NCI-H345 treated with DMSO at 0.1 percent for 48 hours (cell line): Measurements from ENCODE around the gene CCDC88A.
"Not testable (repeated sequence)": the region's sequence is repeated elsewhere in the genome, so short reads cannot be mapped to it uniquely, and the experiment has no call there.

Experiments
- DNase-seq: peaks from one replicate; lab custom pipeline; 2025; ENCODE audit not compliant: unreplicated experiment; lab: John Stamatoyannopoulos, UW

CCDC88A gene

GRCh38 chr2:55311444-55311870, 108.2 kb downstream of the CCDC88A start:
- no peak for DNase-seq

GRCh38 chr2:55309446-55309845, 110.2 kb downstream of the CCDC88A start:
- no peak for DNase-seq

GRCh38 chr2:55302241-55302640, 117.4 kb downstream of the CCDC88A start:
- no peak for DNase-seq

GRCh38 chr2:55301277-55301676, 118.4 kb downstream of the CCDC88A start:
- DNase-seq = no peak

GRCh38 chr2:55296393-55296792, 123.3 kb downstream of the CCDC88A start:
- DNase-seq = no peak

GRCh38 chr2:55283083-55283482, 136.6 kb downstream of the CCDC88A start:
- no peak for DNase-seq

GRCh38 chr2:55282110-55282917, 137.3 kb downstream of the CCDC88A start:
- DNase-seq = peak; percentile 67

GRCh38 chr2:55280851-55281546, 138.7 kb downstream of the CCDC88A start:
- DNase-seq = not testable (repeated sequence)

GRCh38 chr2:55279859-55280424, 139.7 kb downstream of the CCDC88A start:
- DNase-seq = not testable (repeated sequence)

GRCh38 chr2:55279214-55279835, 140.3 kb downstream of the CCDC88A start:
- DNase-seq = not testable (repeated sequence)

- no peak for DNase-seq
Measured at GRCh38 chr2:55277310-55277709, 142.3 kb downstream of the CCDC88A start.

GRCh38 chr2:55274346-55274745, 145.3 kb downstream of the CCDC88A start:
- DNase-seq = not testable (repeated sequence)

GRCh38 chr2:55269645-55269990, 150.0 kb downstream of the CCDC88A start:
- DNase-seq = no peak

- DNase-seq = peak; percentile 87
Measured at GRCh38 chr2:55268907-55269644, 150.6 kb downstream of the CCDC88A start, which contains the start of gene MTIF2. Gene MTIF2, minus strand, starts transcription at chr2:55269231. Its CDS starts 5,373 bp downstream, at chr2:55263858.

GRCh38 chr2:55268288-55268906, 151.3 kb downstream of the CCDC88A start:
- no peak for DNase-seq

- DNase-seq = not testable (repeated sequence)
Measured at GRCh38 chr2:55259586-55259985, 160.1 kb downstream of the CCDC88A start.

- no peak for DNase-seq
Measured at GRCh38 chr2:55252832-55253231, 166.8 kb downstream of the CCDC88A start.

GRCh38 chr2:55247025-55247424, 172.6 kb downstream of the CCDC88A start:
- DNase-seq = no peak

GRCh38 chr2:55245411-55245810, 174.2 kb downstream of the CCDC88A start:
- no peak for DNase-seq

- no peak for DNase-seq
Measured at GRCh38 chr2:55242617-55243016, 177.0 kb downstream of the CCDC88A start.
